Adipocyte (in vitro differentiated cells): ENCODE data around the gene PCDH15.

ENCODE experiments used
- DNase-seq: peaks from one replicate; pipeline ENCODE4 v3.0.0-alpha.2; 2015; ENCODE audit warnings: low read depth
- H3K27me3 ChIP-seq: replicated peaks from 2 replicates; pipeline ENCODE4 v1.7.0; 2013; ENCODE audit warnings: mild to moderate bottlenecking, low read length, moderate library complexity; ENCODE audit not compliant: control insufficient read depth, insufficient read depth
- H3K36me3 ChIP-seq: 2 replicates; pipeline ENCODE4 v1.7.0; 2013; ENCODE audit warnings: low read length, mild to moderate bottlenecking, moderate library complexity; ENCODE audit not compliant: control insufficient read depth, insufficient read depth, severe bottlenecking
- H3K4me1 ChIP-seq: 2 replicates; pipeline ENCODE4 v1.7.0; 2013; ENCODE audit warnings: mild to moderate bottlenecking, low read length, moderate library complexity; ENCODE audit not compliant: control insufficient read depth, insufficient read depth
- H3K4me3 ChIP-seq: 2 replicates; pipeline ENCODE4 v1.7.0; 2013; ENCODE audit warnings: mild to moderate bottlenecking, low read length, moderate library complexity
- H3K9ac ChIP-seq: 2 replicates; pipeline ENCODE4 v1.7.0; 2013; ENCODE audit warnings: mild to moderate bottlenecking, low read length, moderate library complexity
- H3K9me3 ChIP-seq: 2 replicates; pipeline ENCODE4 v1.7.0; 2013; ENCODE audit warnings: mild to moderate bottlenecking, low read length, moderate library complexity; ENCODE audit not compliant: control insufficient read depth

PCDH15 gene

GRCh38 chr10:53765311-53765710, 1035.7 kb downstream of the PCDH15 start:
- no peaks in the 10 kb centered on the region for H3K36me3 ChIP-seq
- no peak for DNase-seq
- H3K27me3 ChIP-seq: no peaks in the 10 kb centered on the region
- H3K4me3 ChIP-seq: no peak overlapping the region
- no peaks in the 10 kb centered on the region for H3K4me1 ChIP-seq
- no peak overlapping the region for H3K9ac ChIP-seq
- H3K9me3 ChIP-seq: no peaks in the 10 kb centered on the region

GRCh38 chr10:53754596-53755250, 1046.3 kb downstream of the PCDH15 start:
- Histone ChIP-seq H3K4me3 (no peak overlapping the region), H3K9ac (no peak overlapping the region), H3K9me3 (no peaks in the 10 kb centered on the region), H3K36me3 (no peaks in the 10 kb centered on the region), H3K27me3 (no peaks in the 10 kb centered on the region), H3K4me1 (no peaks in the 10 kb centered on the region)
- no peak for DNase-seq
